Fibroblast of lung (primary cell): ENCODE data around the gene ADRA1B. TPM values are rescaled to one million over a fixed set of nuclear protein-coding genes. Genes with fewer than 3 reads are reported as not detected.

Source experiments
- DNase-seq, 2 donors: peaks; one replicate each; pipeline versions ENCODE4 v3.0.0 to v3.0.0-alpha.2; 2010; ENCODE audit warnings: low read depth in 2 of 2
- H2AFZ ChIP-seq: 2 replicates; pipeline ENCODE4 v1.5.1; 2012; ENCODE audit warnings: low read length, control low read depth, inconsistent platforms
- H3K27ac ChIP-seq: 2 replicates; pipeline ENCODE4 v1.5.1; 2011; ENCODE audit warnings: low read length, control low read depth; ENCODE audit not compliant: insufficient read depth
- H3K27me3 ChIP-seq: 2 replicates; pipeline ENCODE4 v1.5.1; 2011; ENCODE audit warnings: mild to moderate bottlenecking, low read length; ENCODE audit not compliant: control insufficient read depth, insufficient read depth
- H3K36me3 ChIP-seq: 2 replicates; pipeline ENCODE4 v1.5.1; 2011; ENCODE audit warnings: low read length; ENCODE audit not compliant: control insufficient read depth, insufficient read depth
- H3K4me1 ChIP-seq: 2 replicates; pipeline ENCODE4 v1.5.1; 2011; ENCODE audit warnings: low read length; ENCODE audit not compliant: control insufficient read depth, insufficient read depth; ENCODE audit errors: extremely low read depth
- H3K4me2 ChIP-seq: 2 replicates; pipeline ENCODE4 v1.5.1; 2011; ENCODE audit warnings: low read length, control low read depth; ENCODE audit not compliant: insufficient read depth; ENCODE audit errors: extremely low read depth
- H3K4me3 ChIP-seq, 4 experiments: fragments of 200-600 bp in 1 of 4; sonication (generic) in 1 of 4; replicated peaks in 1 of 4; 2 replicates each; pipeline ENCODE4 v1.5.1; 2011 to 2016; ENCODE audit warnings: low read length in 4 of 4, low read depth in 3 of 4, mild to moderate bottlenecking in 3 of 4, control low read depth in 2 of 4, inconsistent platforms in 1 of 4, mixed read lengths in 1 of 4; ENCODE audit not compliant: insufficient read depth in 1 of 4; ENCODE audit errors: control extremely low read depth in 1 of 4
- H3K79me2 ChIP-seq: 2 replicates; pipeline ENCODE4 v1.5.1; 2012; ENCODE audit warnings: mild to moderate bottlenecking, low read length, inconsistent platforms; ENCODE audit not compliant: control insufficient read depth, insufficient read depth
- H3K9ac ChIP-seq: 2 replicates; pipeline ENCODE4 v1.5.1; 2011; ENCODE audit warnings: mild to moderate bottlenecking, low read length, control low read depth; ENCODE audit not compliant: insufficient read depth
- H3K9me3 ChIP-seq: 2 replicates; pipeline ENCODE4 v1.5.1; 2012; ENCODE audit warnings: low read depth, low read length; ENCODE audit not compliant: control insufficient read depth, insufficient read depth
- H4K20me1 ChIP-seq: 2 replicates; pipeline ENCODE4 v1.5.1; 2011; ENCODE audit warnings: low read length; ENCODE audit not compliant: control insufficient read depth, insufficient read depth; ENCODE audit errors: extremely low read depth
- EZH2 ChIP-seq: IDR thresholded peaks from 2 replicates; pipeline ENCODE4 v1.5.1; 2012; ENCODE audit warnings: low read length, control low read depth, mild to moderate bottlenecking; ENCODE audit errors: missing control alignments
- polyA plus RNA-seq, 2 donors: library from polyadenylated mRNA; depleted of rRNA in 1 of 2; stranded (reverse) in 1 of 2; unstranded in 1 of 2; fragments of >200 nt; gene quantifications; 2 replicates each; pipeline ENCODE4 v1.2.1, GENCODE V29; 2011 to 2012; ENCODE audit warnings: missing spikeins in 1 of 2
- total RNA-seq: library from RNA; depleted of rRNA; stranded (reverse); fragments of >200 nt; gene quantifications from 2 replicates; pipeline ENCODE4 v1.2.1, GENCODE V29; 2014
- TF ChIP-seq, protein P1 (sequence below), 2 donors: IDR thresholded peaks in 1 of 2; conservative IDR thresholded peaks in 1 of 2; 1 replicate in 1 of 2; 2 replicates in 1 of 2; pipeline ENCODE4 v1.5.1; 2011 to 2012; ENCODE audit warnings: low read length in 2 of 2, control low read depth in 1 of 2, inconsistent platforms in 1 of 2, low read depth in 1 of 2, mild to moderate bottlenecking in 1 of 2

ADRA1B gene
- total and polyA plus RNA-seq, 2 donors (not counting 1 experiment from before 2014, with no cell fraction given), result 0.99 to 1.7 TPM

GRCh38 chr5:159993194-159993593 is 76.9 kb downstream of the ADRA1B start:
- Histone ChIP-seq H3K4me1 (no peaks in the 10 kb centered on the region), H3K36me3 (no peaks in the 10 kb centered on the region), H3K79me2 (no peaks in the 10 kb centered on the region), H3K9me3 (no peaks in the 10 kb centered on the region), H2AFZ (no peak overlapping the region), H3K4me3 (no peak overlapping the region), H3K27me3 (peaks cover 1% of the 10 kb centered on the region), H3K9ac (no peak overlapping the region), H4K20me1 (no peaks in the 10 kb centered on the region), H3K4me2 (no peak overlapping the region), H3K27ac (no peak overlapping the region)
- no peak for TF ChIP-seq EZH2
- TF ChIP-seq, protein P1, sequence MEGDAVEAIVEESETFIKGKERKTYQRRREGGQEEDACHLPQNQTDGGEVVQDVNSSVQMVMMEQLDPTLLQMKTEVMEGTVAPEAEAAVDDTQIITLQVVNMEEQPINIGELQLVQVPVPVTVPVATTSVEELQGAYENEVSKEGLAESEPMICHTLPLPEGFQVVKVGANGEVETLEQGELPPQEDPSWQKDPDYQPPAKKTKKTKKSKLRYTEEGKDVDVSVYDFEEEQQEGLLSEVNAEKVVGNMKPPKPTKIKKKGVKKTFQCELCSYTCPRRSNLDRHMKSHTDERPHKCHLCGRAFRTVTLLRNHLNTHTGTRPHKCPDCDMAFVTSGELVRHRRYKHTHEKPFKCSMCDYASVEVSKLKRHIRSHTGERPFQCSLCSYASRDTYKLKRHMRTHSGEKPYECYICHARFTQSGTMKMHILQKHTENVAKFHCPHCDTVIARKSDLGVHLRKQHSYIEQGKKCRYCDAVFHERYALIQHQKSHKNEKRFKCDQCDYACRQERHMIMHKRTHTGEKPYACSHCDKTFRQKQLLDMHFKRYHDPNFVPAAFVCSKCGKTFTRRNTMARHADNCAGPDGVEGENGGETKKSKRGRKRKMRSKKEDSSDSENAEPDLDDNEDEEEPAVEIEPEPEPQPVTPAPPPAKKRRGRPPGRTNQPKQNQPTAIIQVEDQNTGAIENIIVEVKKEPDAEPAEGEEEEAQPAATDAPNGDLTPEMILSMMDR (conservative IDR thresholded peaks at IDR 0.05 in 1 of 2, IDR thresholded peaks at IDR 0.05 in 1 of 2; ENCODE audit: low read depth in 1 of 2, low read length in 2 of 2), result no peak
- DNase-seq, result no peak

DNA sequence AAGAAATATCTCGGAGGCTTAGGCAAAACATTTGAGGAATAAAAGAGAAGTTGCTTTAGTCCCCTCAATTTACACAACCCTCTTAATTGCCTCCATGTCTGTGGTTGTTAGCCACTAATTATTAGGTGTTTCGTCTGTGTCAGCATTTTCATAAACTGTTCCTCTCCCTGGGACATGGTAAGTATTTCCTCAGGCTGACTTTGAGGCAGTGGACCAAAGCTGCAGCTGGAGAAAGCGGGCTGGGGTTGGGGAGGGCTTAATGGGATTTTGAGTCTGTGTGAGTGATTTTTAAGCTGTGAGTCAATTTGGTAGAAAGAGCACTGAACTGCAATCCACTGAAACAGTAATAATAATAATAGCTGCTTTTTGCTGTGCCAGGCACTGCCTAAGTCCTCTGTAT is 79.6 kb downstream of the ADRA1B start:
- DNase-seq, result no peak
- Histone ChIP-seq H3K9me3 (no peaks in the 10 kb centered on the region), H3K9ac (no peak overlapping the region), H3K79me2 (no peaks in the 10 kb centered on the region), H3K36me3 (no peaks in the 10 kb centered on the region), H3K27ac (no peak overlapping the region), H4K20me1 (no peaks in the 10 kb centered on the region), H3K4me2 (no peak overlapping the region), H3K4me3 (no peak overlapping the region), H3K4me1 (no peaks in the 10 kb centered on the region), H3K27me3 (no peaks in the 10 kb centered on the region), H2AFZ (no peak overlapping the region)
- TF ChIP-seq EZH2, result no peak
- TF ChIP-seq, protein P1 (conservative IDR thresholded peaks at IDR 0.05 in 1 of 2, IDR thresholded peaks at IDR 0.05 in 1 of 2; ENCODE audit: low read depth in 1 of 2, low read length in 2 of 2), result no peak

DNA sequence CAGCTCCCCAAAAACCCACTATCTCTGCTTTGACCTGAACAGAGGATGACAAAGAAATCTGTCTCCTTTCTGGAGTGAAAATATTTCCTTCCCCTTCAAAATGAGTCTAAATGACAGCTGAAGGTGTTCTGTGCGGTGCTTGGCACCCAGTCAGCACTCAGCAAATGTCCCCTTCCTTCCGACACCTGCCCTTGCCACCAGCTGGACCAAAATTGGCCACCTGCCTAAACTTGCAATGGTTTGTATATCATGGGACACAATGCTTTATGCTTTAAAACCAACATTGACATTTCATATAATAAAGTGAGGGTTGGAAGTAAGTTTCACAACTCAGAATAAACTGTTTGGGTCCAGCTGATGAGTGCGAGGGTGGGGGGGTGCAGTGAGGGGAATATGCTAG is 85.2 kb downstream of the ADRA1B start:
- no peak overlapping the region for H3K9ac ChIP-seq
- no peaks in the 10 kb centered on the region for H3K36me3 ChIP-seq
- no peaks in the 10 kb centered on the region for H4K20me1 ChIP-seq
- no peak overlapping the region for H2AFZ ChIP-seq
- H3K27ac ChIP-seq, result no peak overlapping the region
- H3K27me3 ChIP-seq, result no peaks in the 10 kb centered on the region
- H3K4me1 ChIP-seq, result no peaks in the 10 kb centered on the region
- TF ChIP-seq EZH2, result no peak
- TF ChIP-seq, protein P1 (conservative IDR thresholded peaks at IDR 0.05 in 1 of 2, IDR thresholded peaks at IDR 0.05 in 1 of 2; ENCODE audit: low read depth in 1 of 2, low read length in 2 of 2), result no peak
- no peak for DNase-seq
- H3K4me2 ChIP-seq, result no peak overlapping the region
- H3K79me2 ChIP-seq, result no peaks in the 10 kb centered on the region
- no peaks in the 10 kb centered on the region for H3K9me3 ChIP-seq
- H3K4me3 ChIP-seq, result no peak overlapping the region
